Measurements from ENCODE around the gene FOXE3.

FOXE3 gene

DNA sequence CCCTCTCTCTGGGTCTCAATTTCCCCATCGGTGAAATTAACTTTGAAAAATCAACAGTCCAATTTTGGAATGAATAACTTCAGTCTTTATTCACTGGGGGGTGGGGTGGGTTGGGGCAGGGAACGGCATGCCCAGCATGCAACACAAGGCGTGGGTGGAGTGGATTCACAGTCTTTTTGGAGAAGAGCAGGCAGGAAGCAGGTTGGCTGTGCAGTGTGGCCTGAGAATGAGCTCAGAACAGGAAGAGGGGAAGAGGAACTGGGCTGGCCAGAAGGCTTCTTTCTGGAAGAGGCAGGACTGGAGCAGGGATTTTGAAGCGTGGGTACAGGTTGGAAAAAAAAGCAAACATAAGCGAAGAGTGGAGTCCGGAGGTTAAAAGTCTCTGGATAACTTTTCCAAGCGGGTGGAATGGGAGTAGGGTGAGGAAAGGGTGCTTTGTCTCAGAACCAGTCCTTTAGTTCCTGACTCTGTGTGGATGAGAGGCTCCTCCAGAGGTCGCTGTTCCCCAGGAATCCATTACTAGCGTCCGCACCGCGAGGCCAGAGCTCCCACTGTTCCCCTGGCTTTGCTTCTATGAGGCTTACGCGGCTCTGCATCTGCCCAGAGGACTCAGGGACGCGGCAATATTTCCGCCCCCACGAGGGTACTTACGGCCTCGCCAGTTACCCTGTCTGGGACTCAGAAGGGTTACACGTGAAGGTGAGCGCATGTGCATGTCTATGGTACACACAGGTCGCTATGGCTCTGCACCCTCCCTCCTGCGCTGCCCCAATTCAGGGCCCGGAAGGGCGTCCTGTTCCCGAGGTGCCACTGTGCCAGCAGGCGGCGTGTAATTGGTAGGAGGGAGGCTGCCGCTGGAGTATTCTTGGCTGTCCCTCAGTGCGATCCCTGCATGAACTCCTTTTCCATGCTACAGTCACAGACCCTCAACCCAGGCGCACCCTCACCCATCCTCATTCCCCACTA lies 16.3 kb downstream of the FOXE3 start:
- peak; percentile 82 for DNase-seq (ENCODE audit: low read depth)
- H3K4me3 ChIP-seq (ENCODE audit: control insufficient read depth, low read depth, low read length), result no peak overlapping the region
- TF ChIP-seq, protein P1, sequence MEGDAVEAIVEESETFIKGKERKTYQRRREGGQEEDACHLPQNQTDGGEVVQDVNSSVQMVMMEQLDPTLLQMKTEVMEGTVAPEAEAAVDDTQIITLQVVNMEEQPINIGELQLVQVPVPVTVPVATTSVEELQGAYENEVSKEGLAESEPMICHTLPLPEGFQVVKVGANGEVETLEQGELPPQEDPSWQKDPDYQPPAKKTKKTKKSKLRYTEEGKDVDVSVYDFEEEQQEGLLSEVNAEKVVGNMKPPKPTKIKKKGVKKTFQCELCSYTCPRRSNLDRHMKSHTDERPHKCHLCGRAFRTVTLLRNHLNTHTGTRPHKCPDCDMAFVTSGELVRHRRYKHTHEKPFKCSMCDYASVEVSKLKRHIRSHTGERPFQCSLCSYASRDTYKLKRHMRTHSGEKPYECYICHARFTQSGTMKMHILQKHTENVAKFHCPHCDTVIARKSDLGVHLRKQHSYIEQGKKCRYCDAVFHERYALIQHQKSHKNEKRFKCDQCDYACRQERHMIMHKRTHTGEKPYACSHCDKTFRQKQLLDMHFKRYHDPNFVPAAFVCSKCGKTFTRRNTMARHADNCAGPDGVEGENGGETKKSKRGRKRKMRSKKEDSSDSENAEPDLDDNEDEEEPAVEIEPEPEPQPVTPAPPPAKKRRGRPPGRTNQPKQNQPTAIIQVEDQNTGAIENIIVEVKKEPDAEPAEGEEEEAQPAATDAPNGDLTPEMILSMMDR (conservative IDR thresholded peaks at IDR 0.05; ENCODE audit: control insufficient read depth, insufficient read depth, low read depth, low read length), result peak; percentile 88

DNA sequence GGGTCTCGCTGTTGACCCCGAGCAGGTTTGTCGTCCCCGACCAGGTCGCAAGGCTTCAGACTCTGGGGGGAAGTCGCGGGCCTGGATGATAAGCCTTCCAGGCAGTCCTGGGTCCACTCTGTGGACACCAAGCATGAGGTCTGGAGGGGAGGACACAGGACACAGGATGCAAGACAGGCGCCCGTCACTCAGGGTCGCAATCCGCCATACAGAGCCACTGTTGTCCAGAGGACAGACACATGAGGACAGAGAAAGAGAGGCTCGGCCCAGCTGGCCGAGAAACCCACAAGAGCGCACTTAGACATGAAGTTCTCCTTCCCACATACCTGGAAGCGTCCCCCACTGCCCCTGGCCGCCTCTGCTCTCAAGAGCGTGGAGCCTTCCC lies 16.9 kb downstream of the FOXE3 start:
- TF ChIP-seq, protein P1 (conservative IDR thresholded peaks at IDR 0.05; ENCODE audit: control insufficient read depth, insufficient read depth, low read depth, low read length), result no peak
- H3K4me3 ChIP-seq (ENCODE audit: control insufficient read depth, low read depth, low read length), result no peak overlapping the region
- no peak for DNase-seq (ENCODE audit: low read depth)

DNA sequence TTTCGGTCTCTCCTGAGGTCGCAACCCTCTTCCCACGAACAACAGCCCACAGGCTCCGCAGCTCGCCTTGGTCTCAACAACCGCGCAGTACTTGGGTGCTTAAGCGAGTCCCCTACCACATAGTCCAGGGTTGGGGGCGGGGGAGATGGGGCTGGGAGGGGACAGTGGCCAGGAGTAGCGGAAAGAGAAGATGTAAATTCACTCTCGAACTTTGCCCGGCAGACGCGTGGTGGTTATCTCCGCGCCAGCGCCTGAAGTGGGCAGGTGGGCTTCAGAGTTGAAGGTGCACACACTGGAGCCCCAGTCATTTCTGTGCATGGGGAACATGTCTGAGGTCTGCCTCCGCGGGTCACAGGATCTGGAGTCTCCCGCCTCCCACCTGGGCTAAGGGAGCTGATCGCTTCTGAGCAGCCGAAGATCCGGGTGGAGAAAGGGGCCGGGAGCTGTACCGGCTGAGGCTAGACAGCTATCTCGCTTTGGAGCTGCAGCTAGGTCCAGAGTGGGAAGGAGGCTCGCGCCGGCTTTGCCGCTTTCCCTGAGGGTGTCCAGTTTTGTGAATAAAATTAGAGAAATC lies 17.5 kb downstream of the FOXE3 start:
- TF ChIP-seq, protein P1 (conservative IDR thresholded peaks at IDR 0.05; ENCODE audit: control insufficient read depth, insufficient read depth, low read depth, low read length), result no peak
- peak overlapping the region; percentile 24 for H3K4me3 ChIP-seq (ENCODE audit: control insufficient read depth, low read depth, low read length)
- no peak for DNase-seq (ENCODE audit: low read depth)

DNA sequence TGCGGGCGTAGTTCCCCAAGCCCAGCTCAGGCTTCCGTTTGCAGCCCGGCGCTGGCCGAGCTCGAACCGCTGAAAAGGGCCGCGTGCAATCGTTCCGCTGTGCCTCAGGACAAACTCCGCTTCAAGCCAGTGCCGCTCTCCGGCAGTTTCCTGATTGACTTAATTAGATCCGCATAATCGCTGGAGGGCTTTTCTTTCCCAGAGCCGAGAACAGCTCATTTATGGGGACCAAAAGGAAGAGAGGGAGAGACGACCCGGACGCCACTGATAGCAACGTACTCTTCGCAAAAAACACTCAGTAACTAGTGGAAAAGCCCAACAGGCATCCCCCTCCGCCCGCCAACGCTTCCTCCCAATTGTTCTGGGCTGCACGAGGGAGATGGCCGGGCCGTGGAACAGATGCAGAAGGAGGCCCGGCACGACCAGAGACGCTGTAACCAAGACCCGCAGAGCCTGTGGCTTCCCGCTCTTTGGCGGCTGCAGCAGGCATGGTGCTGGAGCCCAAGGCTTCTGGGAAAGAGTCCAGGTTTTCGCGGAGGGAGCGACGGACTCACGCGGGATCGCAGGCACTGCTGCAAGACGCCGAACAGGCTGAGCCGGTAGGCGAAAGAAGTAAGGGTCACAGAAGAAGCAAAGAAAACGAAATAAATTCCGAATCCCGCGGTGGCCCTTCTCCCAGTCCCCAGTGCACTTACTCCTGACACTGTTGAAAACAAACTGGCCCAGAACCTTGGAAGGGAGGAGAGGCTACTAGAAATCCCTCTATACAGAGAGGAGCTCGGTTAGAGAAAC lies 18.2 kb downstream of the FOXE3 start:
- peak overlapping the region; percentile 24 for H3K4me3 ChIP-seq (ENCODE audit: control insufficient read depth, low read depth, low read length)
- TF ChIP-seq, protein P1 (conservative IDR thresholded peaks at IDR 0.05; ENCODE audit: control insufficient read depth, insufficient read depth, low read depth, low read length), result no peak
- peak; percentile 71 for DNase-seq (ENCODE audit: low read depth)

DNA sequence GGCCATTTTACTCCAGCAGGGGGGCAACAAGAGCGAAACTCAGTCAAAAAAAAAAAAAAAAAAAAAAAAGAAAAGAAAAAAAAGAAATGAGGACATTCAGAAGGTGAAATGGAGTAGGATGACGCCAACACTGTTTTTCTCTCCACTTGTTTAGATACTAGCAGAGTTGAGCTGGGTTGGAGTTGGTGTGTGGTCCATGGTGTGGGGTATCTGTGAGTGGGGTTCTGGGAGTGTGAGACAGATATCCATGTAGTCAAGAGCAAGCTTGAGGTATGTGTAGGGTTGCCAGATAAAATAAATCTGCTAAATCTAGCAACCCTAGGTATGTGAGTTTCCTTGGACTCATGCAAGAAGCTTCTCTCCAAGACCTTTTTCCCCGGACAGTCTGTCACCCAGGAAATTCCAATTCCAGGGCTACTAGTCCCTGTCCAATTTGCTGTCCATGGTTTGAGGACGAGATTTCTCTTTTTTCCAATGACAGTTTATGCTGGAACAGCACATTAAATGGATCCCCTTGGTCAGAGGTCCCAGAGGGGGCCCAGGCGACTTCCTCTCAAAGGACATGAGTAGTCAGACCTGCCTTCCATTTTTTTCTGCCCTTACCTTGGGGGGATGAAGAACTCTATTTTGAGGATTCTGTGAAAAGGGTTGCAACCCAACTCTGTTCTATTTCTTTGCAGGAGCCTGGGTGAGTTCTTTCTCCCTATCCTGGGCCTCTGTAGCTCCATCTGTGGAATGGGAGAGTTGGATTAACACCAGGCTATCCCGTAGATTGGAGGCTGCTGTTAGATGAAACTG lies 19.6 kb downstream of the FOXE3 start:
- H3K4me3 ChIP-seq (ENCODE audit: control insufficient read depth, low read depth, low read length), result peak overlapping the region; percentile 65
- DNase-seq (ENCODE audit: low read depth), result no peak
- TF ChIP-seq, protein P1 (conservative IDR thresholded peaks at IDR 0.05; ENCODE audit: control insufficient read depth, insufficient read depth, low read depth, low read length), result no peak

Data from fibroblast of mammary gland (primary cell).